ENCODE results near the gene CD55.

The CD55 gene

GRCh38 chr1:207364614-207365013, 43.1 kb downstream of the CD55 start:
- no peak overlapping the region for H3K4me3 ChIP-seq (ENCODE audit: low read length)
- no peak for DNase-seq (ENCODE audit: low read depth)
- TF ChIP-seq CTCF (IDR thresholded peaks at IDR 0.05; ENCODE audit: insufficient read depth, low read depth, low read length, missing control alignments), result no peak

- DNase-seq (ENCODE audit: low read depth), result no peak
- no peak overlapping the region for H3K4me3 ChIP-seq (ENCODE audit: low read length)
- no peak for TF ChIP-seq CTCF (IDR thresholded peaks at IDR 0.05; ENCODE audit: insufficient read depth, low read depth, low read length, missing control alignments)
These were observed 43.6 kb downstream of the CD55 start for GRCh38 chr1:207365063-207365462.

GRCh38 chr1:207366022-207366421, 44.5 kb downstream of the CD55 start:
- peak; percentile 54 for DNase-seq (ENCODE audit: low read depth)
- no peak overlapping the region for H3K4me3 ChIP-seq (ENCODE audit: low read length)
- no peak for TF ChIP-seq CTCF (IDR thresholded peaks at IDR 0.05; ENCODE audit: insufficient read depth, low read depth, low read length, missing control alignments)

- no peak overlapping the region for H3K4me3 ChIP-seq (ENCODE audit: low read length)
- TF ChIP-seq CTCF (IDR thresholded peaks at IDR 0.05; ENCODE audit: insufficient read depth, low read depth, low read length, missing control alignments), result no peak
- DNase-seq (ENCODE audit: low read depth), result no peak
These were observed 67.2 kb downstream of the CD55 start for GRCh38 chr1:207388721-207389120.

- no peak overlapping the region for H3K4me3 ChIP-seq (ENCODE audit: low read length)
- no peak for TF ChIP-seq CTCF (IDR thresholded peaks at IDR 0.05; ENCODE audit: insufficient read depth, low read depth, low read length, missing control alignments)
- DNase-seq (ENCODE audit: low read depth), result peak; percentile 94
These were observed 68.4 kb downstream of the CD55 start for GRCh38 chr1:207389728-207390464.

- H3K4me3 ChIP-seq (ENCODE audit: low read length), result no peak overlapping the region
- peak; percentile 94 for DNase-seq (ENCODE audit: low read depth)
- TF ChIP-seq CTCF (IDR thresholded peaks at IDR 0.05; ENCODE audit: insufficient read depth, low read depth, low read length, missing control alignments), result peak; percentile 23
These were observed 72.1 kb downstream of the CD55 start for GRCh38 chr1:207393610-207394009.

- no peak overlapping the region for H3K4me3 ChIP-seq (ENCODE audit: low read length)
- DNase-seq (ENCODE audit: low read depth), result no peak
- TF ChIP-seq CTCF (IDR thresholded peaks at IDR 0.05; ENCODE audit: insufficient read depth, low read depth, low read length, missing control alignments), result no peak
These were observed 74.8 kb downstream of the CD55 start for GRCh38 chr1:207396168-207396746.
